Middle frontal gyrus (tissue), 1 donor: ENCODE results near the gene FZR1.
"Not testable (repeated sequence)": the region's sequence is repeated elsewhere in the genome, so short reads cannot be mapped to it uniquely, and the experiment has no call there.

Experiments
- DNase-seq: peaks from one replicate; pipeline ENCODE4 v3.0.0-alpha.2; 2015; ENCODE audit warnings: low spot score; ENCODE audit errors: extremely low spot score

FZR1 gene

GRCh38 chr19:3528539-3529211 is 22.6 kb downstream of the FZR1 start:
- DNase-seq, result no peak

DNA sequence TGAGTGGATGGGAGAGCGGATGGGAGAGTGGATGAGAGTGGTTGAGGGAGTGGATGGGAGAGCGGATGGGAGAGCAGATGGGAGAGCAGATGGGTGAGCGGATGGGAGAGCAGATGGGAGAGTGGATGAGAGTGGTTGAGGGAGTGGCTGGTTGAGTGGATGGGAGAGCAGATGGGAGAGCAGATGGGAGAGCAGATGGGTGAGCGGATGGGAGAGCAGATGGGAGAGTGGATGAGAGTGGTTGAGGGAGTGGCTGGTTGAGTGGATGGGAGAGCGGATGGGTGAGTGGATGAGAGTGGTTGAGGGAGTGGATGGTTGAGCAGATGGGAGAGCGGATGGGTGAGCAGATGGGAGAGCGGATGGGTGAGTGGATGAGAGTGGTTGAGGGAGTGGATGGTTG is 23.2 kb downstream of the FZR1 start:
- not testable (repeated sequence) for DNase-seq

GRCh38 chr19:3530389-3530788 is 24.3 kb downstream of the FZR1 start:
- DNase-seq, result no peak

DNA sequence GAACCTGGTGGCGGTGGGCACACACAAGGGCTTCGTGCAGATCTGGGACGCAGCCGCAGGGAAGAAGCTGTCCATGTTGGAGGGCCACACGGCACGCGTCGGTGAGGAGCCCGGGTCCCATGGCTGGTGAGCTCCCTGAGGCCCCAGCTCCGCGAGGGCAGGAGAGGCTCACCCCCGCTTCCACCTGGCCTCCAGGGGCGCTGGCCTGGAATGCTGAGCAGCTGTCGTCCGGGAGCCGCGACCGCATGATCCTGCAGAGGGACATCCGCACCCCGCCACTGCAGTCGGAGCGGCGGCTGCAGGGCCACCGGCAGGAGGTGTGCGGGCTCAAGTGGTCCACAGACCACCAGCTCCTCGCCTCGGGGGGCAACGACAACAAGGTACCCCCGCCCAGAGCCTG is 25.6 kb downstream of the FZR1 start:
- DNase-seq, result no peak

DNA sequence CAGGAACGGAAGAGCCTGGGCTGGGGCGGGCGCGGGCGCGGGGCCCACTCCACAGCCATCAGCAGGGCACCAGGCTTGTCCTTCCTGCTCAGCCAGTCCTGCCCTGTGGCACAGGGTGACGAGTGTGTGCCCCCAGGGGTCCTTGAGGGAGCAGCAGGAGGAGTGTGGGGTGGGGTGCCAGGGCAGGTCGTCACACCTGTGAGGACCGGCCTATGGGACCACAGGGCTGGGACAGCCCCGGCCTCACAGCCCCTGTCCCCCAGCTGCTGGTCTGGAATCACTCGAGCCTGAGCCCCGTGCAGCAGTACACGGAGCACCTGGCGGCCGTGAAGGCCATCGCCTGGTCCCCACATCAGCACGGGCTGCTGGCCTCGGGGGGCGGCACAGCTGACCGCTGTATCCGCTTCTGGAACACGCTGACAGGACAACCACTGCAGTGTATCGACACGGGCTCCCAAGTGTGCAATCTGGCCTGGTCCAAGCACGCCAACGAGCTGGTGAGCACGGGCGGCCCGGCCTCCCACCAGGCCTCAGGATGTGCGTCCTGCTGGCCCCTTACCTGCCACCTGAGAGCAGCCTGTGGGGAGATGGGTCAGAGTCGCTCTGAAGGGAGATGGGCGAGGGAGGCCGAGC is 26.2 kb downstream of the FZR1 start:
- no peak for DNase-seq

GRCh38 chr19:3533033-3533432 is 26.9 kb downstream of the FZR1 start:
- DNase-seq, result no peak

GRCh38 chr19:3533563-3534216 is 27.6 kb downstream of the FZR1 start:
- no peak for DNase-seq

GRCh38 chr19:3534375-3535234 is 28.5 kb downstream of the FZR1 start:
- no peak for DNase-seq

GRCh38 chr19:3535235-3535535 is 29.1 kb downstream of the FZR1 start:
- no peak for DNase-seq

GRCh38 chr19:3535563-3535965 is 29.5 kb downstream of the FZR1 start:
- no peak for DNase-seq

DNA sequence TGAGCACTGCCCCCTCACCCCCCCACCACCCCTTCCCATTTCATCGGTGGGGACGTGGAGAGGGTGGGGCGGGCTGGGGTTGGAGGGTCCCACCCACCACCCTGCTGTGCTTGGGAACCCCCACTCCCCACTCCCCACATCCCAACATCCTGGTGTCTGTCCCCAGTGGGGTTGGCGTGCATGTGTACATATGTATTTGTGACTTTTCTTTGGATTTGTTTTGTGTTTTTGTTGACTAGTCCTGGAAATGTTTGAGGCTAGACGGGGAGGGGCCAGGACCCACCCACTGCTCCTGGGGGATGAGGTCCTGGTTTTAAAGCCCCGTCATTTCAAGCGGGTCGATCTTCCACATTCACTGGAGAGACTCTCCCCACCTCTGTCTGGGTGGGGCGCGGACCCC is 29.9 kb downstream of the FZR1 start:
- DNase-seq, result no peak

DNA sequence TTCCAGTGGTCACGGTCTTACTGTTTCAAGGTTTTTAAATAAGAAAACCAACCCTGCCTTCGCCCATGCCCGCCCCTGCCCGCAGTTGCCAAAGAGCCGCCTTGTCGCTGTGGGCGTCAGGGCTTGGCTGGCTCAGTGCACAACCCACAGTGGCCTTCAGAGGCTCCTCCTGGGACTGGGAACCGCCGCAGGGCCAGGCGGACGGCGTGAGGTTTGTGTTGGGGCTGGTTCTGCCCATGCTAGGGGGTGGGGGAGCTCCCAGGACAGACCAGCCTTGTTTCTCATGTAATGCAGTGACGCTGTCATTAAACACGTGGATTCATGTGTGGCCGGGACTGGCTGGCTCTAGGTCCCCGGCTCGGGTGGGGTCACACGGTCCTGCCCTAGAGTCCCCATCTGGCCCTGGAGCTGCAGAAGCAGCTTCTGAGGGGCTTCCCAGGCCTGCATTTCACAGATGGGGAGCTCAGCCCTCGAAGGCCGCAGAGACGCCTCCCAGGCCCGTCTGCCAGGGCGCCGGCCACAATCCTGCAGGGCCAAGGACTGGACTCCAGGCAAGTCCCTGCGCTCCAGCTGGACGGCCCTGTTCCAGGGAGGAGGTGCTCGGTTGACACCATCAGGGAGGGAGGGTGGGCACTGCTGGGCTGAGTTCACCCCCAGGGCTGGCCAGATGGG is 30.5 kb downstream of the FZR1 start:
- DNase-seq, result peak; percentile 54

DNA sequence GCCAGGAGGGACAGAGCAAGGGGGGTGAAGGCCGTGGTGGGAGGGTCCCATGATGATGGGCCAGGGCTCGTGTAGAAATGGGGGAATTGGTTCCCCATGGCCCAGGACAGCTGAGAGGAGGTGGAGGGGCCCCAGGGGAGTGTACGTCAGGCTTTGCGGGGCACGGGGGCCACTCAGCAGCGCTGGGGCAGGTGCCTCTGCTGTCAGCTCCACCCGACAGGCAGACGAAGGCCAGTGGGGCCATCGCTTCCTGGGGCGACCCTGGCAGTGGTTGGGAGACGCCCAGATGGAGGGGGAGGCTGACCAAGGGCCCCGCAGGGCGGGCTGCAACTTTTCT is 31.0 kb downstream of the FZR1 start:
- DNase-seq, result no peak

- DNase-seq, result no peak
Observed at GRCh38 chr19:3537438-3538240, 31.5 kb downstream of the FZR1 start.

- DNase-seq, result no peak
Observed at GRCh38 chr19:3538258-3538929, 32.3 kb downstream of the FZR1 start.

GRCh38 chr19:3538965-3539755 is 33.0 kb downstream of the FZR1 start, which contains the start of gene TEKTIP1:
Gene TEKTIP1 (plus strand): TSS chr19:3539174. CDS start chr19:3539178, 4 bp downstream.
- no peak for DNase-seq

DNA sequence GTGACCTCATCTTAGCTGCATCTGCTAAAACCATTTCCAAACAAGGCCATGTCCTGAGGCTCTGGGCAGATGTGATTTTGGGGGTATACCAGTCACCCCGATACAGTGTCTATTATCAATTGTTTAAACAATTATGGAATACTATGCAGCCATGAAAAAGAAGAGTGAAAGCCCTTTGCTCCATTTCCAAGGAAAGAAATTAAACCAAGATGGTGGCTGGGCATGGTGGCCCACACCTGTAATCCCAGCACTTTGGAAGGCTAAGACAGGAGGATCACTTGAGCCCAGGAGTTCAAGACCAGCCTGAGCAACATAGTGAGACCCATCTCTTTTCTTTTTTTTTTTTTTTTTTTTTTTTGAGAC is 33.6 kb downstream of the FZR1 start:
- no peak for DNase-seq

- no peak for DNase-seq
Observed at GRCh38 chr19:3543150-3544057, 37.3 kb downstream of the FZR1 start.

DNA sequence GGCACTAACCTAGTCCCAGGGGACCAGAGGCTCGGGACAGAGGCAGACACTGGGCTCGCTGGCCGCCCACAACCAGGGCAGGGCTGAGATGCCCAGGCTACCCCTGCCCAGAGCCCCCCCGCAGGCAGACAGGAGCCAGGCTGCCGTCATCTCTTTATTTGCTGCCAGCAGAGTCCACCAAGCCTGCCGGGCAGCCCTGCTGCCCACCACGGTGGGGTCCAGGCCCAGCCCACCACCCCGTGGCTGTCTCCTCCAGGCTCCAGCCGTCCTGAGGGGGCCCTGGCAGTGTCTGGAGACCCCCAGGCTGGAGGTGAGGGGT is 37.9 kb downstream of the FZR1 start:
- no peak for DNase-seq
